ENCODE measurements around the gene BMI1.
A peak's percentile ranks its signal among the peaks of the same experiment; 100 is the strongest.

The BMI1 gene

DNA sequence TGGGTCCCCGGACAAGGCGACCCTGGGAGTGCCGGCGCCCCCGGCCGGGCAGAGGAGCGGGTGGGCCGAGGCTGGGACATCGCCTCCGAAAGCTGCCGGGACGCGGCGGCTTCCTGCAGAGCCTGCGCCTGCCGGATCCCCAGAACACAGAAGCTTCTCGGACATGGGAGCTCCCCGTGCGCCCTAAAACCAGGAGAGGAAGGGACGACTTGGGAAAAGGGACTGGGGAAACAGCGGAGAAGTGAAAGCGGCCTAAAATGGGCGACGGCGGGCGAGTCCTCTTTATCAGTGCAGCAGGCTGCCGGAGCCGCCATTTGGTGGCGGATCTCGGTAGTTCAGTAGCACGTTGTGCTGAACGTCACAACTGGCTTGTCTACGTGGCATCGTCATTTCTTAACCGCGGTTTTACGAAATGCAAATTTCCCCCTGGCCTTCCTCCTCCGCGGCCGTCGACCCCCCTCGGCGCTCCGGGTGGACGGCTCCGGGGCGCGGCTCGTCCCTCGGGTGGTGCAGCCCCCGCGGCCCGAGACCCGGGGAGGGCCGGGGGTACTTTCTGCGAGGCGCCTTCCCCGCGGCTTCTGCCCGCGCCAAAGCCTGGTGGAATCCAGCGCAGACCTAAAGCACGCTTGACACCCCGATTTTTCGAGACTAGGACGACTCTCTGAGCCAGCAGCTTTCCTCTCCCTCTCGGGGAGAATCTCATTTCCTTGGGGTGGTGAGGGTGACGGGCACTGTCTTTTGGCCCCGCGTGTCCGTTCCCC is 14.5 kb downstream of the BMI1 start:
- TF ChIP-seq, protein P1, sequence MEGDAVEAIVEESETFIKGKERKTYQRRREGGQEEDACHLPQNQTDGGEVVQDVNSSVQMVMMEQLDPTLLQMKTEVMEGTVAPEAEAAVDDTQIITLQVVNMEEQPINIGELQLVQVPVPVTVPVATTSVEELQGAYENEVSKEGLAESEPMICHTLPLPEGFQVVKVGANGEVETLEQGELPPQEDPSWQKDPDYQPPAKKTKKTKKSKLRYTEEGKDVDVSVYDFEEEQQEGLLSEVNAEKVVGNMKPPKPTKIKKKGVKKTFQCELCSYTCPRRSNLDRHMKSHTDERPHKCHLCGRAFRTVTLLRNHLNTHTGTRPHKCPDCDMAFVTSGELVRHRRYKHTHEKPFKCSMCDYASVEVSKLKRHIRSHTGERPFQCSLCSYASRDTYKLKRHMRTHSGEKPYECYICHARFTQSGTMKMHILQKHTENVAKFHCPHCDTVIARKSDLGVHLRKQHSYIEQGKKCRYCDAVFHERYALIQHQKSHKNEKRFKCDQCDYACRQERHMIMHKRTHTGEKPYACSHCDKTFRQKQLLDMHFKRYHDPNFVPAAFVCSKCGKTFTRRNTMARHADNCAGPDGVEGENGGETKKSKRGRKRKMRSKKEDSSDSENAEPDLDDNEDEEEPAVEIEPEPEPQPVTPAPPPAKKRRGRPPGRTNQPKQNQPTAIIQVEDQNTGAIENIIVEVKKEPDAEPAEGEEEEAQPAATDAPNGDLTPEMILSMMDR (IDR thresholded peaks at IDR 0.05; ENCODE audit: low read depth, low read length, poor library complexity, severe bottlenecking), result no peak
- TF ChIP-seq EZH2phosphoT487 (IDR thresholded peaks at IDR 0.05; ENCODE audit: borderline replicate concordance, low read length), result 0 out of 2 replicates have a peak, but pooled peaks have one; percentile 21
- peak overlapping the region; percentile 53 for H3K4me3 ChIP-seq (ENCODE audit: low read length)
- H3K27ac ChIP-seq (ENCODE audit: low read depth, low read length), result no peak overlapping the region
- H3K4me2 ChIP-seq (ENCODE audit: low read length), result peak overlapping the region; percentile 53
- peaks cover 45% of the 10 kb centered on the region for H3K4me1 ChIP-seq (ENCODE audit: control insufficient read depth, low read length)
- H3K36me3 ChIP-seq (ENCODE audit: control insufficient read depth, low read length), result no peaks in the 10 kb centered on the region
- no peaks in the 10 kb centered on the region for H4K20me1 ChIP-seq (ENCODE audit: control insufficient read depth, insufficient read depth, low read depth, low read length)
- H3K9me3 ChIP-seq (ENCODE audit: control insufficient read depth, insufficient read depth, low read length), result no peaks in the 10 kb centered on the region
- peaks cover 26% of the 10 kb centered on the region for H3F3A ChIP-seq (ENCODE audit: control insufficient read depth, insufficient read depth)
- no peaks in the 10 kb centered on the region for H3K9me2 ChIP-seq (replicated peaks; ENCODE audit: control insufficient read depth, low read length)
- no peaks in the 10 kb centered on the region for H3K79me2 ChIP-seq (ENCODE audit: control insufficient read depth, low read length)
- H3K27me3 ChIP-seq (ENCODE audit: control insufficient read depth, low read length), result peaks cover 76% of the 10 kb centered on the region

DNA sequence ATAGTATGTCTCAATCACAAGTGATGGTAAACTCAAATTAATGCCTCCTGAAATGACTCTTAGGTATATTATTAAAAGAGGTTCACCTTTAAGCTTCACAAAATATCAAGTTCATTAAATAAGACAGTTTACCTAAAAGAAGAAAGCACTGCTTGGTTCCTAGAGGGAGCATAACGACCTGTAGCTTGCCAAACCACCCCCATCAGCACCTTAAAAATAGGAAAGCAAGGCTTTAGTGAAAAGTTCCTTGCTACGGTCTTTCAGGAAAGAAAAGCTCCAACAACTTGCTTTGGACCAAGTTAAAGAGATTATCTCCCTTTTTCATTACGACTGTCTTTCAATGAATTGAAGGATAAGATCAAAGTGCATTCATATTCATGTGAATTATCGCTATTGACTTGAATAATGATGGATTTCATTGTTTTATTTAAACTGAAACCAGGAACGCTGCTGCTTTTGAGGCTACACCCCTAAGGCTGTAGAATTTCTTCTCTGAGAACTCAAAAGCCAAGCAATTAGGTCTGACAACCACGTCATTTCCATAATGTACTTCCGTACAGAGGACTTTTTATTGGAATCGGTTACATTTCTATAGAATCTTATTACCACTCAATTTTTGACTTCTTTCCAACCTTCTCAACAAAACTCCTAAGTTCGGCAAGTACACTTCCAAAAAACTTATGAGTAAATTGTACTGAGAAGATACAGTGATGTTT is 17.4 kb downstream of the BMI1 start:
- Histone ChIP-seq H3K79me2 (ENCODE audit: control insufficient read depth, low read length) (no peaks in the 10 kb centered on the region), H3K9me2 (replicated peaks; ENCODE audit: control insufficient read depth, low read length) (no peaks in the 10 kb centered on the region), H3K4me1 (ENCODE audit: control insufficient read depth, low read length) (peaks cover 64% of the 10 kb centered on the region), H3K36me3 (ENCODE audit: control insufficient read depth, low read length) (no peaks in the 10 kb centered on the region), H3F3A (ENCODE audit: control insufficient read depth, insufficient read depth) (peaks cover 19% of the 10 kb centered on the region), H3K4me3 (ENCODE audit: low read length) (no peak overlapping the region), H4K20me1 (ENCODE audit: control insufficient read depth, insufficient read depth, low read depth, low read length) (no peaks in the 10 kb centered on the region), H3K4me2 (ENCODE audit: low read length) (peak overlapping the region; percentile 2; the same call in 1 of the 2 replicates), H3K27me3 (ENCODE audit: control insufficient read depth, low read length) (peaks cover 85% of the 10 kb centered on the region), H3K9me3 (ENCODE audit: control insufficient read depth, insufficient read depth, low read length) (no peaks in the 10 kb centered on the region), H3K27ac (ENCODE audit: low read depth, low read length) (no peak overlapping the region)
- no peak for TF ChIP-seq EZH2phosphoT487 (IDR thresholded peaks at IDR 0.05; ENCODE audit: borderline replicate concordance, low read length)
- TF ChIP-seq, protein P1 (IDR thresholded peaks at IDR 0.05; ENCODE audit: low read depth, low read length, poor library complexity, severe bottlenecking), result no peak

DNA sequence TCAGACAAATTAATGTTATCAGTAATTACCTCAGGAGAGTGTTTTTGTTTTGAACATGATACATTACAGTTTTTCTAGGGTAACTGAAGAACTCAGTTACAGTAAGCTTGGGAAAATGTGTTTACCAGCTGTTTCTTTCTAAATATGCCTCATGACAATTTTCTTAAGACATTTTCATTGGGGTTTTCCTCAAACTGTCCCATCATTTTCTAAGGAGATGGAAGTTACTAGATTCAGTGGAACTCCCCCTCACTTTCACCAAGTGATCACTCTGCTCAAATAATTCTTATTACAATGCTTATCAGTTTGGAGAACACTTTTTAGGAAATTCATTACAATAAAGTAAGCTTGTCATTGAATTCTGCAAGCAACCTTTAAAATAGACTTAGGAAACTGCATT is 18.0 kb downstream of the BMI1 start:
- no peaks in the 10 kb centered on the region for H3K79me2 ChIP-seq (ENCODE audit: control insufficient read depth, low read length)
- no peak overlapping the region for H3K4me3 ChIP-seq (ENCODE audit: low read length)
- peaks cover 21% of the 10 kb centered on the region for H3F3A ChIP-seq (ENCODE audit: control insufficient read depth, insufficient read depth)
- peaks cover 64% of the 10 kb centered on the region for H3K4me1 ChIP-seq (ENCODE audit: control insufficient read depth, low read length)
- H3K27ac ChIP-seq (ENCODE audit: low read depth, low read length), result no peak overlapping the region
- H3K9me2 ChIP-seq (replicated peaks; ENCODE audit: control insufficient read depth, low read length), result no peaks in the 10 kb centered on the region
- H4K20me1 ChIP-seq (ENCODE audit: control insufficient read depth, insufficient read depth, low read depth, low read length), result no peaks in the 10 kb centered on the region
- TF ChIP-seq, protein P1 (IDR thresholded peaks at IDR 0.05; ENCODE audit: low read depth, low read length, poor library complexity, severe bottlenecking), result no peak
- TF ChIP-seq EZH2phosphoT487 (IDR thresholded peaks at IDR 0.05; ENCODE audit: borderline replicate concordance, low read length), result no peak
- no peaks in the 10 kb centered on the region for H3K9me3 ChIP-seq (ENCODE audit: control insufficient read depth, insufficient read depth, low read length)
- H3K36me3 ChIP-seq (ENCODE audit: control insufficient read depth, low read length), result no peaks in the 10 kb centered on the region
- H3K4me2 ChIP-seq (ENCODE audit: low read length), result peak overlapping the region; percentile 2; the same call in 1 of the 2 replicates
- peaks cover 79% of the 10 kb centered on the region for H3K27me3 ChIP-seq (ENCODE audit: control insufficient read depth, low read length)
